ENCODE results near the gene KIAA1549. TPM values are rescaled to one million over a fixed set of nuclear protein-coding genes. Genes with fewer than 3 reads are reported as not detected.
A peak's percentile ranks its signal among the peaks of the same experiment; 100 is the strongest.

KIAA1549 gene
- total and polyA plus RNA-seq, 11 donors: 0.91 to 4.8 (median 2.0) TPM

DNA sequence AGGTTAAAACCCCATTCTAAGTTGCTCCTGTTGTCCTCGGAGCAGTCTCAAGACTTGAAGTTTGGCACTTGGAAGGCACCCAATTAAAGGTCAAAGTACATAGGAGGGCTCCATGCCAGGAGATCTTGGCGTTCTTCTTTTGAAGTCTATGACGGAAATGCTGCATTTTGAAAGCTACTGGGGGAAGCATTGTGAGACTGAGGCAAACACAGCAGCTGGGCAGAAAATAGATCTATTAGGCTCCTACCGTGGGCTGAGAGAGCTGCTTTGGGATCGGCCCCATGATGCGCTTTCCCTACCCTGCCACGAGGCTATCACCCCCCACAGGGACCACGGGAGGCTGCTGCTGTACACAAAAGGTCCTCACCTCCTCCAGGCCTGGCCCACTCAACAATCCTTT lies 20.0 kb downstream of the KIAA1549 start:
- H3K4me3 ChIP-seq: no peak overlapping the region
- ATAC-seq: peak in 3 of 4 donors; percentile 41 to 54 (median 53)
- intact Hi-C loops (cut with DNase I): no loop called here
- 46 to 58% (median 51%) methylated on average over 8 of the region's 8 CpGs for WGBS, 4 donors
- no peaks in the 10 kb centered on the region for H3K9me3 ChIP-seq
- peak overlapping the region in 7 of 12 donors; percentile 27 to 57 (median 47) for H3K27ac ChIP-seq
- DNase-seq: no peak
- TF ChIP-seq POLR2A (IDR thresholded peaks at IDR 0.05): no peak
- TF ChIP-seq, protein P1, sequence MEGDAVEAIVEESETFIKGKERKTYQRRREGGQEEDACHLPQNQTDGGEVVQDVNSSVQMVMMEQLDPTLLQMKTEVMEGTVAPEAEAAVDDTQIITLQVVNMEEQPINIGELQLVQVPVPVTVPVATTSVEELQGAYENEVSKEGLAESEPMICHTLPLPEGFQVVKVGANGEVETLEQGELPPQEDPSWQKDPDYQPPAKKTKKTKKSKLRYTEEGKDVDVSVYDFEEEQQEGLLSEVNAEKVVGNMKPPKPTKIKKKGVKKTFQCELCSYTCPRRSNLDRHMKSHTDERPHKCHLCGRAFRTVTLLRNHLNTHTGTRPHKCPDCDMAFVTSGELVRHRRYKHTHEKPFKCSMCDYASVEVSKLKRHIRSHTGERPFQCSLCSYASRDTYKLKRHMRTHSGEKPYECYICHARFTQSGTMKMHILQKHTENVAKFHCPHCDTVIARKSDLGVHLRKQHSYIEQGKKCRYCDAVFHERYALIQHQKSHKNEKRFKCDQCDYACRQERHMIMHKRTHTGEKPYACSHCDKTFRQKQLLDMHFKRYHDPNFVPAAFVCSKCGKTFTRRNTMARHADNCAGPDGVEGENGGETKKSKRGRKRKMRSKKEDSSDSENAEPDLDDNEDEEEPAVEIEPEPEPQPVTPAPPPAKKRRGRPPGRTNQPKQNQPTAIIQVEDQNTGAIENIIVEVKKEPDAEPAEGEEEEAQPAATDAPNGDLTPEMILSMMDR (IDR thresholded peaks at IDR 0.05): no peak
- H3K4me1 ChIP-seq: peaks cover 0 to 16% (median 3%) of the 10 kb centered on the region in 12 donors
- H3K36me3 ChIP-seq: no peaks in the 10 kb centered on the region
- no peaks in the 10 kb centered on the region for H3K27me3 ChIP-seq

DNA sequence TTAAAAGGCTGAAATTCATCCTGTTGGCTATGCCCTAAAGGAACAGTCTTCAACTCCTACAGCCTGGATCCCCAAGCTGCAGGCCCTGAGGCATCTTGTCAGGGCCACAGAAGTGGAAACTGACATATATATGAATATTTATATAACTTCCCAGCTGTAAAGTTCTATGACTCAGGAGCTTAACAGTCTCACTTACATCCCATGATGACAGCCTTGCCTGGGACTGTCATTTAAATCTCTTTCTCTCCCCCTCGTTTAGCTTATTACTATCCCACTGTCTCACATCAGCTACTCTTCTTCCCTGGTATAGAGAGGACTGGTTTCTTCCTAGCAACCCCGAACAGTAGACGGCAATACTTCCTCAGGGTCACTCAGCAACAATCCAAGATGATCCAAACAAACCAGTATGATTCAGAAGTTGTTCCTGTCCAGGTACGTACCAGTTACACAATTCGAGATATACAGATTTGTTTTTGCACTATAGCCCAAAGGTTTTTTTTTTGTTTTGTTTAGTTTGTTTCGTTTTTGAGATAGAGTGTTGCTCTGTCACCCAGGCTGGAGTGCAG lies 22.7 kb downstream of the KIAA1549 start:
- no peaks in the 10 kb centered on the region for H3K9me3 ChIP-seq
- WGBS, 4 donors: 68 to 80% (median 73%) methylated on average over 6 of the region's 6 CpGs
- H3K4me3 ChIP-seq: no peak overlapping the region
- H3K27me3 ChIP-seq: no peaks in the 10 kb centered on the region
- no peak for ATAC-seq
- H3K36me3 ChIP-seq: no peaks in the 10 kb centered on the region
- intact Hi-C loops (cut with DNase I): no loop called here
- H3K4me1 ChIP-seq: peaks cover 0 to 12% (median 1%) of the 10 kb centered on the region in 12 donors
- H3K27ac ChIP-seq: no peak overlapping the region
- TF ChIP-seq POLR2A (IDR thresholded peaks at IDR 0.05): no peak
- TF ChIP-seq, protein P1 (IDR thresholded peaks at IDR 0.05): no peak
- no peak for DNase-seq

DNA sequence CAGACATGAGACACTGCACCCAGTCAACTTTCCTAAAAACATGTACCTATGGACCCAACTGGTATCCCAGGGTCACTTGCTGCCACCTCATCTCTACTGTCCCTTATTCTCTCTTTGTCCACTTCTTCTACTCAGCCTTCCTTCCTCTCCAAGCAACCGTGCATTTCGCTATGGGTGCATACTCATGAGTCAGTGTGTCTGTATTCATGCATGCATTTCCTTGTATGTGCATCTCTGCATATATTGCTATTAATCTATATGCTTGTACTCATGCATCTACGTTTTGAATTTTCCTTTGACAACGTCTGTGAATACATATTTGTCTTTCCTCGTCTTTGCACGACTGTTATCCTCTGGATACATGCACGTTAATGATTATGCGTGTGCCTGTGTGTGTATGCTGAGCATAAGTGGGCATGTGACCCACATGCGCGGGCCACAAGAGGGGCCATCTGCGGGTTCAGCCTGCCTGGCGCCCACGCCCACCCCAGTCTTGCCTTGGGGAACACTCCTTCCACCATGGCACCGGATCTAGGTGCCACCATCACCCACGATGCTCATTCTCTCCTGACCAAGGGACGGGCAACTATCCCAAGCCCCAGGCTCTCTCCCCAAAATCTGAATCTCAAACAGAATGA lies 23.3 kb downstream of the KIAA1549 start:
- ATAC-seq (no peak), DNase-seq (no peak)
- Histone ChIP-seq H3K4me1 (peaks cover 0 to 12% (median 1%) of the 10 kb centered on the region in 12 donors), H3K36me3 (no peaks in the 10 kb centered on the region), H3K27ac (no peak overlapping the region), H3K4me3 (no peak overlapping the region), H3K27me3 (no peaks in the 10 kb centered on the region), H3K9me3 (no peaks in the 10 kb centered on the region)
- intact Hi-C loops (cut with DNase I): no loop called here
- no peak for TF ChIP-seq POLR2A (IDR thresholded peaks at IDR 0.05)
- TF ChIP-seq, protein P1 (IDR thresholded peaks at IDR 0.05): no peak
- 95 to 97% (median 96%) methylated on average over 16 of the region's 16 CpGs for WGBS, 4 donors

DNA sequence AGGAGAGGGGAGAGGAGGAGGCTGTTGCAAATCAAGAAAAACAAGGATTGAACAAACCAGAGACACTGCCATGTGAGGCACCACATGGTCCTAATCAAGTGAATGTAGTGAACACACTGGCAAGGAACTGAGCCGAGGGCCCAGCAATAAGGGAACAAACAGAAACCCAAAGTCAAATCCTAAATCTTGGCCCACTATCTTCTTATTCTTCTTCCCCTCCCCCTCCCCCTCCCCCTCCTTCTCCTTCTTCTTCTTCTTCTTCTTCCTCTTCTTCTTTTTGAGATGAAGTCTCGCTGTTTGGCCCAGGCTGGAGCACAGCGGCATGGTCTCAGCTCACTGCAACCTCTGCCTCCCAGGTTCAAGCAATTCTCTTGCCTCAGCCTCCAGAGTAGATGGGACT lies 24.0 kb downstream of the KIAA1549 start:
- TF ChIP-seq POLR2A (IDR thresholded peaks at IDR 0.05): no peak
- TF ChIP-seq, protein P1 (IDR thresholded peaks at IDR 0.05): no peak
- no peak for DNase-seq
- peaks cover 0 to 12% (median 1%) of the 10 kb centered on the region in 12 donors for H3K4me1 ChIP-seq
- 93 to 96% (median 94%) methylated on average over 3 of the region's 3 CpGs for WGBS, 4 donors
- no peaks in the 10 kb centered on the region for H3K36me3 ChIP-seq
- no peak overlapping the region for H3K27ac ChIP-seq
- H3K27me3 ChIP-seq: no peaks in the 10 kb centered on the region
- no peaks in the 10 kb centered on the region for H3K9me3 ChIP-seq
- no peak for ATAC-seq
- intact Hi-C loops (cut with DNase I): no loop called here
- H3K4me3 ChIP-seq: no peak overlapping the region
